Activated CD8-positive, alpha-beta memory T cell treated with anti-CD3 and anti-CD28 coated beads for 24 hours (primary cell): Measurements from ENCODE around the gene CLIP3.
"Not testable (repeated sequence)": the region's sequence is repeated elsewhere in the genome, so short reads cannot be mapped to it uniquely, and the experiment has no call there.

Experiments used
- DNase-seq: peaks from one replicate; pipeline ENCODE4 v3.0.0-alpha.2; 2020

The CLIP3 gene

DNA sequence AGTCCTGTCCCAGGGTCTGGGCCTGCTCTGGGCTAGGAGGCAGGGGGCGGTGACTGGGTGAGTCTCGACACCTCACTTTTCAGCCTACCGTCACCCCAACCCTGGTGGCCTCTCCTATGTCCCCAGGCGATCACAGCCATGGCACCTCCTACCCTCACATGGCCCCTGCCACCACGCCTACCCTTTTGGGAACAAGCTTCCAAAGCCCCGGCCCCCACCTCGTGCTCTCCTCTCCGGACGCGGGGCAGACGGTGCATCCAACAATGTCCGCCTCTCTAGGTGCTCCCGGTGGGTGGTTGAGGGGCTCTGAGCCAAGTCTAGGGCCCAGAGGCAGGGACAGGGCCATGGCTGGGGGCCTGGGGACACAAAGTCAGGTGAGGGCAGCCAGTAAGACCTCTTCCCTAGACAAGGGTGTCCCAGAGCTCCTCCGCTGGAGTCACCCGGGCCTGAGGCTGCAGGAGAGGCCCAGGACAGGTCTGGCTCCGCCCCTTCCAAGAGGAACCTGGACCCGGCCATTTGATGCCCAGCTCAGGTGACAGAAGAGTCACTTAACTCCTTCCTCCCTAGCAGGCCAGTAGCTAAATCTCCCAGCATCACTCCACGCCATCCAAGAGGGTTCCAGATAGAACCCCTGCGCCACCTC is 24.2 kb downstream of the CLIP3 start, which contains the start of gene SYNE4:
TSS of gene SYNE4 (minus strand) at position 478 of the 643 bp plus-strand sequence. CDS start at position 346, 132 bp downstream.
- no peak for DNase-seq

DNA sequence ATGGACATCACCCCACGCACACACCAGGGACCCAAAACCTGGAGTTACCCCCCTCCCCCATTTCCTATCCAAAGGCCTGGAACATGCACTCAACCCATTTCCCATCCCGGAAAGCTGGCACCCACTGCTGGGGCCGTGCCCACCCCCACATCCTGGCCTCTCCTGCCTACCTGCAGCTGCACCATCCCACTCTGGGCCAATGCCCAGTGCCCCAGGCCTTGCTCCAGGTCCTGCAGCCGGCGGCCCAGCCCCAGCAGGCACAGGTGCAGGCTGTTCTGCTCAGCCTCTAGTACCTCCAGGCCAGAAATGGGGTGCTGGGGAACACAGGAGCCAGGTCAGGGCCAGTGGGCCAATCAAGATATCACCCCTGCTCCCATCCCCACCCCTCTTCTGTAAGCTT is 25.7 kb downstream of the CLIP3 start:
- DNase-seq: no peak

DNA sequence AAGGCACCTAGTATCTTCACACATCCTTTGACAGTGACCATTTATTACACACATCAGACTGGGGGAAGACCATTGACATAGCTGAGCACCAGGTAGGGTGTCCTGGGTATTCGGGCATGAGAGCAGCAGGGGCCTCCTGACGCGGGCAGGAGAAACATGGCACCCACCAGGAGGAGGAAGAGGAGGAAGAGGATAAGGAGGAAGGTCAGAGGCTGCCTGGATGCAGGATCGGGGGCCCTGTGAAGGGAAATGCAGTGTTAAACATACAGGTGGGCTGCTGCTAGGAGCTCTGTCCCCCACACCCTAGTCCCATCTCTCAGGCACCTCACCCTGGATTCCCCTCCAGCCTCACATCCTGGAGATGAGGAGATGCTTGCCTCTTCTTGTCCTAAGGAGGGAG is 29.4 kb downstream of the CLIP3 start:
- no peak for DNase-seq

DNA sequence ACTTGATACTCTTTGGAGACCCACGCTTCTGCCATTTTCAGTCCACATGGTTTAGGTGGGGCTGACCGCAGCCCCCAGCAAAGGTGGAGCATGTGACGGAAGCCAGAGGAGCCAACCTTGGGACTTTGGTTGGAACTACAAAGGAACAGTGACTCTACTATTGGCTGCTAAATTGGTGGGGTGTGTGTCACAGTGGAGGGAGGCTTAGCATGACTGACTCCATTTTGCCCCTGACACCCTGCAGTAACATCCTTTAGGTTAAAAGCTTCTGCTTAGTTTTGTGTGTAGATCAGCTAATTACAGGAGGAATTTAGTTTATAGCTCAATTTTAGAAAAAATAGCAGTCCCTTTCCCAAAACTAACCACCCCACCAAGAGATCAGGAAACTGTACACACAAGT is 31.1 kb downstream of the CLIP3 start:
- DNase-seq: no peak

DNA sequence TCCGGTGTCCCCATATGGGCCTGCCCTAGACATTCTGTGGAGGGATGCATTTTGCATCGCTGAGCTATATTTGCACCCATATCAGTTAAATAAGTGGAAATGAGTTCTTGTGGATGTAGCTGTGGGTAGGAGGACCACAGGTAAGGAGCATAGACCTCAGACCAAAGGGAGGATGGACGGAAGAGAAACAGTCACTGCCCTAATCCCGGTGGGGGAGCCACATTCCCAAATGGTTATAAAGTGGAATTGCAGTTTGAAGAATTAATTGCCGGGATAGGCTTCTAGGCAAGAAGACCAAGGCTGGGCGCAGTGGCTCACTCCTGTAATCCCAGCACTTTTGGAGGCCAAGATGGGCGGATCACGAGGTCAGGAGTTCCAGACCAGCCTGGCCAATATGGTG is 35.9 kb downstream of the CLIP3 start:
- DNase-seq: no peak

DNA sequence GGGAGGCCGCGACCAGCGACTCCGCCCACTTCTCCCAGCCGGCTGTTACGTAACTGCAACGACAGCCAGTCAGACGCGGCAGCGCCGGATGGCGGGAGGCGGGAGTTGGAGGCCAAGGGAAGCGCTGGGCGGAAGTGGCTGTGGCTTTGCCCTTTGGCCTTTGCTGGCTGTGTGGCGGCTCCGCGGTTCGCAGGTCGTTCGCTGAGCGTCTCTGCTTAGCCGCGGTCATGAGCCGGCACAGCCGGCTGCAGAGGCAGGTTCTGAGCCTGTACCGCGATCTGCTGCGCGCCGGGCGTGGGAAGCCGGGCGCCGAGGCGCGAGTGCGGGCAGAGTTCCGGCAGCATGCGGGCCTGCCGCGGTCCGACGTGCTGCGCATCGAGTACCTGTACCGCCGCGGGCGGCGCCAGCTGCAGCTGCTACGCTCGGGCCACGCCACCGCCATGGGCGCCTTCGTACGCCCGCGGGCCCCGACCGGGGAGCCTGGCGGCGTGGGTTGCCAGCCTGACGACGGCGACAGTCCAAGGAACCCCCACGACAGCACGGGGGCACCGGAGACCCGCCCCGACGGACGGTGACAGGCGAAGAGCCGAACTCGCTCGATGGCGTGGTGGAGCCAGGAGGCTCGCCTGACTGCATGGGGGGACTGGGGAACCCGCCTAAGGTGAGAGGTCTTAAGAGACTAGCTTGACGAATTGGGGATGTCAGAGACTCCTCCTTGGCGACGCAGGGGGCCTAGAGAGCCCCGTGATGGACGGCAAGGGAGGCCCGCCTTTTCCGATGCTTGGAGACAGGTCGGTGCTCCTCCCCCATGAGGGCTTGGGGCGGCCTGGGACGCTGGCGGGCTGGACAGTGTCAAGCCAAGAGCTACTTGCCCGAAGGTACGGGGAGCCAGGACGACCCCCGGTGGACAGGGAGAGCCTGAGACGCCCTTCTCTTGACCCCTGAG is 37.4 kb downstream of the CLIP3 start, which contains the start of gene SDHAF1:
TSS of gene SDHAF1 (plus strand) at position 141 of the 946 bp plus-strand sequence. CDS start at position 228, 87 bp downstream.
- DNase-seq: peak; percentile 97

DNA sequence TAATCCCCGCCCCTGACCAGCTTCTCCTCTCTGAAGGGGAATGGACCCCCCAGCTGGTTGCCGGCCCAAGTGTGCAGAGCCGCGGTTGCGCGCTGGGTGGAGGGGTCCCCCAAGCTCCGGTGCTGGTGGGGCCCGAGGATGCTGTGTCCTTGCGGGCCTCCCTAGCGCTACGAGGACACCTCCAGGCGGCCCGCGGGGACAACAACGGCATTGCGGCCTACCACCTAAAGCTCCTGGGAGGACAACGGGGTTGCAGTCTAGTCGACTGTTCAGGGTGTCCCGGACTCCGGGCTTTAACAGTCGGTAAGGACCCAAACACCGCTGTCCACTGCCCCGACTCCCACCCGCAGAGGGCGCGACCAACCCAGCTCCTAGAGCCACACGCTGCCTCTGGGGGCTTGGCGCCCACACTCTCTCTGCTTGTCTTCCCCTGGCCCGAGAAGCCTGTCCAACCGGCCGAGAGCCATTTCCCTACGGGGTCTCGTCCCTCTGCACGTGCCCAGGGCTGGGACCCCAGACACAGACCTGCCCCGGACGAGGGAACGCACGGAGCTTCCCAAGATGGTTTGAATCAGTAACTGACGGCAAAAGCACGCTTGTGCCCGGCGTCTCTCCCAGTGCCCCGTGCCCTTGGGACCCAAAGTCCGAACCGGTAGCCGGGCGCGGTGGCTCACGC is 38.6 kb downstream of the CLIP3 start:
- DNase-seq: peak; percentile 62

DNA sequence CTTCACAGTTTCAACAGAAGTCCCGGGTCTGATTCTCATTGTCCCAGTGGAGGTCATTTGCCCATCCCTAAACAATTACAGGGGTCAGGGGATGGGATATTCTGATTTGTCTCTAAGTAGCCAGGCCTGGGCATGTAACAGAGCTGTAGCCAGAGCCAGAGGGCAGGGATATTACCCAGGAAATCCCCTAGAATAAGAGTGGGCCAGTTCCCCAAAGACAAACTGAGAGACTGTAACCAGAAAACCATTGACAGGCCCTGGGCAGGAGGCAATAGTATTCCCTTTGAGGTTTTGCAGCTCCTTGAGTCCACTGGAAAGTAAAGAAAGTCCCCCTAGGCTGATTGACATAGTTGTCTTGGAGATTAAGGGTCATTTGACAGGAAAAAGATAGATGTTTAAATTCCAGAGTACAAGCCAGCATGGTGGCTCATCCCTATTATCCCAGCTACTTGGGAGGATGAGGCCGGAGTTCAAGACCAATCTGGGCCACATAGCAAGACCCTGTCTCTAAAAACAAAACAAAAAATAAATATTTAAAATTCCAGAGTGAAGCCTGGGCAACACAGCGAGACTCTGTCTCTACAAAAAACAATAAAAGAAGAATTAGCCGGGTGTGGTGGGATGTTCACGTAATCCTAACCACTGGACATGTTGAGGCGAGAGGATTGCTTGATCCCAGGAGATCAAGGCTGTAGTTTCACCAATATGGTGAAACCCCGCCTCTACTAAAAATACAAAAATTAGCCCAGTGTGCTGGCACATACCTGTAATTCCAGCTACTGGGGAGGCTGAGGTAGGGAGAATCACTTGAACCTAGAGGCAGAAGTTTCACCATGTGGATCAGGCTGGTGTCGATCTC is 39.5 kb downstream of the CLIP3 start:
- DNase-seq: no peak

DNA sequence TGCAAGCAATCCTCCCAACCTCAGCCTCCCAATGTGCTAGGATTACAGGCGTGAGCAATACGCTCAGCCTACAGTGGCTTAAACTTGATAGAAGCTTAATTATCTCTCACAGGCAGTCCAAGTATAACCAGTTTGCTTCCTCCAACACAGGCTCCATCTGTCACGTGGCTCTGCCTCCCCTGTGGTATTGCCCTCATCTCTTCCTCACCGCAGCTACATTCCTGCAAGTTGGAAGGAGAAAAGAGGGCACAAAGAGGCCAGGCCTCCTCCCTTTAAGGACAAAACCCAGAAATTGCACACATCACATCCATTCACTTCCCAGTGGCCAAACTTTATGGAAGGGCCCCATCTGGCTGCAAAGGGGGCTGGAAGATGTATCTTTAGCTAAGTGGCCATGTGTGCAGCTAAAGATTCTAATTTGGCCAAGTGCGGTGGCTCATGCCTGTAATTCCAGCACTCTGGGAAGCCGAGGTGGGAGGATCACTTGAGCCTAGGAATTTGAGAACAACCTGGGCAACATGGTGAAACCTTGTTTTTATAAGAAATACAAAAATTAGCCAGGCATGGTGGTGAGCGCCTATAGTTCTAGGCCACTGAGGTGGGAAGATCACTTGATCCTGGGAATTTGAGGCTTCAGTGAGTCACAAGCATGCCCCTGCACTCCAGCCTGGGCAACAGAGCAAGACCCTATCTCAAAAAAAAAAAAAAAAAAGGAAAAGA is 40.8 kb downstream of the CLIP3 start:
- DNase-seq: no peak

DNA sequence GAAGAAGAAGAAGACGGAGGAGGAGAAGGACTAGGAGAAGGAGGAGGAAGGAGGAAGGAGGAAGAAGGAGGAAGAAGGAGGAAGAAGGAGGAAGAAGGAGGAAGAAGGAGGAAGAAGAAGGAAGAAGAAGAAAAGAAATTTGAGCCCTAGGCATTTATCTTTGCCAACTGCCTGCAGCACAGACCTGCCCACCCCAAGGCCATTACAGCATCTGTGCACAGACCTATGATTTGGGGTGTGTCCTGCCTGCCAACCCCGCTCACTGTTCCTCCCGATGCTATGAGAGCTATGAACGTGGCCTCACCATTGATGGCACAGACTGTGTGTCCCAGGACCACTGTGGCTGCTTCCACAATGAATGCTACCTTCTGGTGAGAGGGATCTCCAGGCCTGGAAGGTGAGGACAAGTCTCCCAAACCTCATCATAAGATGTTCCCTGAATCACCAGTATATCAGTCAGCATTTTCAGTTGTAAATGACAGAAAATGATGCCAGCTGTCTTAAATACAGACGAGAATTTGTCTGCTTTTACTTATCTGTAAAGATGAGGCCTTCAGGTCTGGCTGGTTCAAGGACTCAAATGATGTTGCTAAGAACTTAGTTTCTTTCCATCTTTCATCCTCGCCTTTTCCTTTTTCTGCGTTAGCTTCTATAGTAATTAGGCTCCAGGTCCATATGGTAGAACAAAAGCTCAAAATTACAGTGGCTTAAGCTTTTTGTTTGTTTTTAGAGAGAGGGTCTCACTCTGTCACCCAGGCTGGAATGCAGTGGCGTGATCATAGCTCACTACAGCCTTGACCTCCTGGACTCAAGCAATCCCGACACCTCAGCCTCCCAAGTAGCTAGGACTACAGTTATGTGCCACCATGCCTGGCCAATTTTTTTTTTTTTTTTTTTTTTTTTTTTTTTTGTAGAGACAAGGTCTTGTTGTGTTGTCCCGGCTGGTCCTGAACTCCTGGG is 41.6 kb downstream of the CLIP3 start:
- no peak for DNase-seq

DNA sequence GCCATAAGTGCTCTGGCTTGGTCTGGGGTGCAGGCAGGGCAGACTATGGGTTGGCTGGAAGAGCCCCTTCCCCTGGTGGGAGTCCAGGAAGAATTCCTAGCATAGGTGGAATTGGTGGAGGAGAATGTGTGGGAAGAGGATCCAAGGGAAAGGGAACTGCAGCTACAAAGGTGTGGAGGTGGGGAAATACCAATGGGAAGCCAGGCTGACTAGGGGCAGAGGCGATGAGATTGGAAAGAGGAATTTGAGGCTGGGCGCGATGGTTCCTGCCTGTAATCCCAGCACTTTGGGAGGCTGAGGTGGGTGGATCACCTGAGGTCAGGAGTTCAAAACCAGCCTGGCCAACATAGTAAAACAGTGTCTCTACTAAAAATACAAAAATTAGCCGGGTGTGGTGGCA is 42.5 kb downstream of the CLIP3 start:
- no peak for DNase-seq

DNA sequence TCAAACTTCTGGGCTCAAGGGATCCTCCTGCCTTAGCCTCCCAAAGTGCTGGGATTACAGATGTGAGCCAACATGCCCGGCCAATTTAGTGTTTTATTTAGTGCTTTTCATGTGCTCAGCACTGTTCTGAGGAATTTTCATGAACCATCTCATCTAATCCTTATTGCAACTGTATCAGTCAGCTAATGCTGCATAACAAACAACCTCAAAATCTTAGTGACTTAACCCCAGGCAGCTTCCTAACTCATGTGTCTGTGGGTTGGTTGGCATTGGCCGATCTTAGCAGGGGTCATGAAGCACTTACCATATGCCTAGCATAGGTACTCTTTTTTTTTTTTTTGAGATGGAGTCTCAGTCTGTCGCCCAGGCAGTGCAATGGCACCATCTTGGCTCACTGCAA is 43.8 kb downstream of the CLIP3 start:
- no peak for DNase-seq

DNA sequence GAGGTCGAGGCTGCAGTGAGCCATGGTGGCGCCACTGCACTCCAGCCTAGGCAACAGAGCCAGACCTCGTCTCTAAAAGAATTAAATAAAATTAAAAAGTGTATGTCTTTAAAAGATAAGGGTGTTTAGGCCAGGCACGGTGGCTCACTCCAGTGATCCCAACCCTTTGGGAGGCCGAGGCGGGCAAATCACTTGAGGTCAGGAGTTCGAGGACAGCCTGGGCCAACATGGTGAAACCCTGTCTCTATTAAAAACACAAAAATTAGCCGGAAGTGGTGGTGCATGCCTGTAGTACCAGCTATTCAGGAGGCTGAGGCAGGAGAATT is 45.1 kb downstream of the CLIP3 start:
- DNase-seq: no peak

DNA sequence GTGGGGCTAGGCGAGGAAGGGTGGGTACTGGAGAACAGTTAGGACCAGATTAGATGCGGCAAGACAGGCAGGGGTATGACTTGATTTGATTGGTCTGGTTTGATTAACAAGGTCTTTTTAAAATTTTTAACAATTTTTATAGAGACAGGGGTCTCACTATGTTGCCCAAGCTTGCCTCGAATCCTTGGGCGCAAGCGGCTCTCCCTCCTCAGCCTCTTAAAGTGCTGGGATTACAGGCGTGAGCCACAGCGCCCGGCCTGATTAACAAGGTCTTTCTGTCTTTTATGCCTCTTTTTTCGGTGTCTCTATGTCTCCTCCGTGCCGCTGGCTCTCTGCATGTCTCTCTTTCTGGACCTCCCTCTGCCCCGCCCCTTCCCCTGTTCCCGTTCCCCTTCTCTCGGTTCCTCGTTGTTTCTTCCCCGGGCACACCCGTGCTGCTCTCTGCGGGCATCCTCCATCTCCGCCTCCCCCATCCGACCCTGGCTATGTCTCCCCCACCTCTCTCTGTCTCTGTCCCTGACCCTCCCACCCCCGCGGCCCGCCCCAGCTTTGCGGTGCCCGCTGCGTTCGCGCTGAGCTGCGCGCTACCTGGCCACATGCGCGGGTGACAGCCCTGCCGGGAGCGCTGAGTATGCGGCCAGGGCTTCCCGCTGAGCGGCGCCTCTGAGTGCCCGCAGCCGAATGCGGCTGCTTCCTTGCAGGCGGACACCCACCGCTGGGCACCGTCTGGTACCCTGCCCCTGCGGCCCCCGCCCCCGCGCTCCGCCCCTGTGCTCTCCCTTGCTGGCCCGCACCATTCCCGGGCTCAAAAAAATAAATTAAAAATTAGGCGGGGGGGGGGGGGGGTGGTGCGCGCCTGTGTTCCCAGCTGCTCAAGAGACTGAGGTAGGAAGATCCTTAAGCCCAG is 45.8 kb downstream of the CLIP3 start:
- DNase-seq: peak; percentile 69

DNA sequence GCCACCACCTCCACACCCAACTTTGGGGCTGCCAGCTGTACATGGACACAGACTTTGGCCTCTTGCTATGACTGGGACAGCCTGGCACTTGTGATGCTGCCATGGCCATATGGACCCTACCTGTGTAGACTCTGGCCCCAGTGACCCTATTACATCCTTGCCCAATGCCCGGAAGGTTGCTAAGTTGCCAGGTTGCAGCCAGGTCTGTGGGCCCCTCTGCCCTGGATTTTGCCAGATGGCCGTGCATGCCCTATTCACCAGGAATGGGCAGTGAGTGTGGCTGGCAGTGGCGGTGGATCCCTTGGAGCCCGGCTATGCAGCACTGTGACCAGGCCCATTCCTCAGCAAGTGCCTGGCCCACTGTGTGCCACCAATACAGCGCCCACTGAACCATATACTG is 46.6 kb downstream of the CLIP3 start:
- DNase-seq: no peak

DNA sequence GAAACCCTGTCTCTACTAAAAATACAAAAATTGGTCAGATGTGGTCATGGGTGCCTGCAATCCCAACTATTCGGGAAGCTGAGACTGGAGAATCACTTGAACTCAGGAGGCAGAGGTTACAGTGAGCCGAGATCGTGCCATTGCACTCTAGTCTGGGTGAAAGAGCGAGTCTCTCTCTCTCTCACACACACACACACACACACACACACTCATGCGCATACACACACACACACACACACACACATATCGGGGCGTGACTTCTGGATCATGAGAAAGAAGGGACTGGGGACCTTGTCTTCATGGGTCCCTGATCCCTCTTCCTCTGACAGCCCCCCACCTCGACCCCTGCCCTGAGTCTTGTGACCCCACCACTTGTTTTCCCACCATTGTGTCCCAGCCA is 49.5 kb downstream of the CLIP3 start:
- DNase-seq: no peak

DNA sequence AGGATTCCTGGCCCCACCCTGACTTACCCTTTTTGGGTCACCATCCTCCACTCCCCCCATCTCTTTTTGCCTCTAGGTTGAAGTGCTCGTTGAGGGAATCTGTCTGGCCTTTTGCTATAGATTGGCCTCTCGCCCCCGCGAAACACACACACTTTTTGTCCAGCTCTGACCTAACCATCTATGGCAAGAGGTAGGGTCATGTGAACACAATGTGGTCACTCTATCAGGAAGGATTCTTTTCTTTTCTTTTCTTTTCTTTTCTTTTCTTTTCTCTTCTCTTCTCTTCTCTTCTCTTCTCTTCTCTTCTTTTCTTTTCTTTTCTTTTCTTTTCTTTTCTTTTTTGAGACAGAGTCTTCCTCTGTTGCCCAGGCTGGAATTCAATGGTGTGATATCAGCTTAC is 51.7 kb downstream of the CLIP3 start:
- DNase-seq: not testable (repeated sequence)

DNA sequence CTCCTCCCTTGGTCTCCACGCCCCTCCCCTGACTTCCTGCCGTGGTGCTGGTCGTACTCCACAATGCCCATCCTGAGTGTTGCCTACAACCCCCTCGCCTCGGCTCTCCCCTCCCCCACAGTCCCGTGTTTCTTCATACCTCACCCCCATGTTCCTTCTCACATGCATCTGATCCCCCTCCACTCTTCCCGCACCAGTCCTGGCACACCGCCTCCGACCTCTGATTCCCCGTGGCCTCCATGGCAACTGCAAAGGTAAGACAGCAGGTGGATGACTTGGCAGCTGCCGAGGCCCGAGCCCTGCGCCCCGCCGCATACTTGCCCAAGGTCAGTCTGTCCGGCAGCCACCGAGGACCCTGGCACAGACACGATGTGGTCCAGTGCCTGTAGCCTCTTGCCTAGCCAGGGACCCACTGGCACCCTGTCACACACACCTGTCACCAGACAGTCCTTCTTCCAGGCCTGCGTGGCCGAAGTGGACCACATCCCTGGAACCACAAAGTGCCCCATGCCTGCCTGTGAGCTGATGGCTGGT is 53.8 kb downstream of the CLIP3 start:
- no peak for DNase-seq

DNA sequence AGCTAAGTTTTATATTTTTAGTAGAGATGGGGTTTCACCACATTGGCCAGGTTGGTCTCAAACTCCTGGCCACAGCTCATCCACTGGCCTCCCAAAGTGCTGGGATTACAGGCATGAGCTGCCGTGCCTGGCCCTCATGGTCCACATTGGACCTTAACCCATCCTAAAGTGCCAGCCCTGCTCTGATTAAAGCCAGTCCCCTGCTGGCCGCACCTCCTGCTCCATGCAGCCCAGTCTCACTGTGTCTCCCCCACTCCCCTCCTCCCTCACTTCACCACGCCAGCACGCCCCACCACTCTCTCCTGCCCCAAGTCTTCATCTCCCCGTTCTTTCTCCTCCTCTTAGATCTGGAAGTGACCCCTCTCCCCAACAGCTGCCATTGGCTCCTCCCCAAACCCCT is 54.4 kb downstream of the CLIP3 start:
- no peak for DNase-seq
